ENCODE measurements around the gene CYP46A1.

- TF ChIP-seq POLR2A (IDR thresholded peaks at IDR 0.05) (no peak), CTCF (IDR thresholded peaks at IDR 0.05) (no peak)
Observed at GRCh38 chr14:99664058-99664936, 19.8 kb upstream of the CYP46A1 start.
